IMR-90 (cell line): ENCODE results near the gene KDM6A. TPM values are rescaled to one million over a fixed set of nuclear protein-coding genes. Genes with fewer than 3 reads are reported as not detected.

Experiments
- ATAC-seq: fragments of 200-7000 bp; cut with Tn5 transposase; 2 replicates; pipeline ENCODE4 v1.9.1; 2020; ENCODE audit warnings: low read depth, mild to moderate bottlenecking, moderate library complexity
- BruUV-seq: library from RNA; stranded (reverse); fragments of 400-500 nt; replicated peaks from 2 replicates; lab custom pipeline; 2021; lab: Mats Ljungman, UMichigan
- CTCF ChIA-PET: fragments of 300-600 bp; formaldehyde crosslinking; extraction: SDS; loops from one replicate; lab custom pipeline; 2021; ENCODE audit warnings: antibody characterized with exemption; lab: Yijun Ruan, JAX
- POLR2A ChIA-PET: fragments of 300-600 bp; sonication (Branson Sonifier 250); formaldehyde crosslinking; loops from one replicate; lab custom pipeline; 2022; ENCODE audit warnings: antibody characterized with exemption; ENCODE audit not compliant: unreplicated experiment; lab: Charles Lee
- DNase-seq: peaks from one replicate; pipeline ENCODE4 v3.0.0; 2013
- H2AFZ ChIP-seq: replicated peaks from 2 replicates; pipeline ENCODE3; 2013; ENCODE audit warnings: low read length, mild to moderate bottlenecking; ENCODE audit not compliant: poor library complexity
- H2AK5ac ChIP-seq: 2 replicates; pipeline ENCODE4 v1.6.1; 2013; ENCODE audit warnings: low read depth, low read length, inconsistent platforms
- H2AK9ac ChIP-seq: replicated peaks from 2 replicates; pipeline ENCODE3; 2013; ENCODE audit warnings: mild to moderate bottlenecking, low read depth, low read length, moderate library complexity; ENCODE audit not compliant: poor library complexity
- H2BK120ac ChIP-seq: 2 replicates; pipeline ENCODE4 v1.6.1; 2013; ENCODE audit warnings: low read depth, low read length, inconsistent platforms
- H2BK15ac ChIP-seq: 3 replicates; pipeline ENCODE4 v1.6.1; 2013; ENCODE audit warnings: low read depth, low read length, inconsistent platforms
- H2BK20ac ChIP-seq: 2 replicates; pipeline ENCODE4 v1.6.1; 2013; ENCODE audit warnings: low read depth, mild to moderate bottlenecking, inconsistent platforms, low read length, moderate library complexity
- H2BK5ac ChIP-seq: 2 replicates; pipeline ENCODE4 v1.6.1; 2013; ENCODE audit warnings: mild to moderate bottlenecking, low read depth, low read length, inconsistent platforms; ENCODE audit not compliant: poor library complexity, severe bottlenecking
- H3K14ac ChIP-seq: replicated peaks from 2 replicates; pipeline ENCODE4 v1.6.1; 2013; ENCODE audit warnings: low read depth, low read length, inconsistent platforms
- H3K18ac ChIP-seq: 2 replicates; pipeline ENCODE4 v1.6.1; 2013; ENCODE audit warnings: low read depth, low read length, control low read depth
- H3K23ac ChIP-seq: 2 replicates; pipeline ENCODE4 v1.6.1; 2013; ENCODE audit warnings: low read depth, low read length, inconsistent platforms
- H3K27ac ChIP-seq: 2 replicates; pipeline ENCODE4 v1.5.1; 2013; ENCODE audit warnings: mild to moderate bottlenecking, control low read depth, low read length; ENCODE audit not compliant: insufficient read depth
- H3K27me3 ChIP-seq: 2 replicates; pipeline ENCODE4 v1.6.1; 2013; ENCODE audit warnings: low read length; ENCODE audit not compliant: control insufficient read depth, insufficient read depth
- H3K36me3 ChIP-seq: 2 replicates; pipeline ENCODE4 v1.6.1; 2013; ENCODE audit warnings: low read length, mixed read lengths; ENCODE audit not compliant: control insufficient read depth, insufficient read depth
- H3K4ac ChIP-seq: 2 replicates; pipeline ENCODE4 v1.6.1; 2013; ENCODE audit warnings: low read depth, low read length, inconsistent platforms
- H3K4me1 ChIP-seq: 2 replicates; pipeline ENCODE4 v1.6.1; 2013; ENCODE audit warnings: low read length, mixed read lengths; ENCODE audit not compliant: control insufficient read depth, insufficient read depth
- H3K4me2 ChIP-seq: 2 replicates; pipeline ENCODE4 v1.6.1; 2013; ENCODE audit warnings: low read depth, mild to moderate bottlenecking, control low read depth, low read length, moderate library complexity
- H3K4me3 ChIP-seq: 2 replicates; pipeline ENCODE4 v1.5.1; 2013; ENCODE audit warnings: low read depth, mild to moderate bottlenecking, control low read depth, low read length, moderate library complexity; ENCODE audit not compliant: insufficient read depth
- H3K56ac ChIP-seq: 2 replicates; pipeline ENCODE4 v1.6.1; 2013; ENCODE audit warnings: low read length, inconsistent platforms; ENCODE audit not compliant: insufficient read depth; ENCODE audit errors: extremely low read depth
- H3K79me1 ChIP-seq, 2 experiments: 2 replicates each; pipeline ENCODE4 v1.6.1; 2013; ENCODE audit warnings: low read length in 2 of 2, inconsistent platforms in 1 of 2, low read depth in 1 of 2
- H3K9ac ChIP-seq: 2 replicates; pipeline ENCODE4 v1.6.1; 2013; ENCODE audit warnings: low read depth, low read length, control low read depth
- H3K9me1 ChIP-seq: 2 replicates; pipeline ENCODE4 v1.6.1; 2013; ENCODE audit warnings: low read length, inconsistent platforms; ENCODE audit not compliant: insufficient read depth
- H3K9me3 ChIP-seq: 2 replicates; pipeline ENCODE4 v1.6.1; 2013; ENCODE audit warnings: low read length; ENCODE audit not compliant: control insufficient read depth, insufficient read depth
- H4K20me1 ChIP-seq: 2 replicates; pipeline ENCODE4 v1.6.1; 2013; ENCODE audit warnings: low read length, inconsistent platforms; ENCODE audit not compliant: insufficient read depth
- H4K5ac ChIP-seq: 2 replicates; pipeline ENCODE4 v1.6.1; 2013; ENCODE audit warnings: mild to moderate bottlenecking, low read depth, low read length, control low read depth
- H4K8ac ChIP-seq, 2 experiments: 2 replicates each; pipeline ENCODE4 v1.6.1; 2013; ENCODE audit warnings: low read depth in 2 of 2, low read length in 2 of 2, control low read depth in 1 of 2, inconsistent platforms in 1 of 2
- H4K91ac ChIP-seq: 2 replicates; pipeline ENCODE4 v1.6.1; 2013; ENCODE audit warnings: low read depth, low read length, inconsistent platforms; ENCODE audit not compliant: insufficient read depth
- BHLHE40 ChIP-seq: fragments of 150-350 bp; IDR thresholded peaks from 2 replicates; pipeline ENCODE4 v1.6.1; 2016; ENCODE audit warnings: mild to moderate bottlenecking, low read depth, low read length
- CEBPB ChIP-seq: IDR thresholded peaks from 2 replicates; pipeline ENCODE4 v1.6.1; 2012; ENCODE audit warnings: low read depth, low read length, improper control_type of control experiment
- CHD1 ChIP-seq: IDR thresholded peaks from 2 replicates; pipeline ENCODE4 v1.6.1; 2012; ENCODE audit warnings: low read depth, low read length, improper control_type of control experiment
- CTCF ChIP-seq: conservative IDR thresholded peaks from 2 replicates; pipeline ENCODE4 v1.5.1; 2012; ENCODE audit warnings: mild to moderate bottlenecking, low read depth, low read length, improper control_type of control experiment
- ELK1 ChIP-seq: fragments of 150-350 bp; IDR thresholded peaks from 2 replicates; pipeline ENCODE4 v1.6.1; 2016; ENCODE audit warnings: low read depth, mild to moderate bottlenecking, low read length, moderate library complexity, borderline replicate concordance
- MAFK ChIP-seq: IDR thresholded peaks from 2 replicates; pipeline ENCODE4 v1.6.1; 2012; ENCODE audit warnings: low read depth, low read length, improper control_type of control experiment
- MAZ ChIP-seq: IDR thresholded peaks from 2 replicates; pipeline ENCODE4 v1.6.1; 2012; ENCODE audit warnings: low read depth, mild to moderate bottlenecking, low read length, improper control_type of control experiment, moderate library complexity, borderline replicate concordance
- MXI1 ChIP-seq: IDR thresholded peaks from 2 replicates; pipeline ENCODE4 v1.6.1; 2012; ENCODE audit warnings: low read depth, mild to moderate bottlenecking, low read length, moderate library complexity, borderline replicate concordance
- POLR2A ChIP-seq: IDR thresholded peaks from 2 replicates; pipeline ENCODE4 v1.6.1; 2012; ENCODE audit warnings: mild to moderate bottlenecking, low read depth, low read length
- SMC3 ChIP-seq: fragments of 150-350 bp; IDR thresholded peaks from 2 replicates; pipeline ENCODE4 v1.6.1; 2016; ENCODE audit warnings: low read depth, mild to moderate bottlenecking, antibody characterized with exemption, low read length, moderate library complexity
- WGBS, 2 experiments: methylation state at CpG; one replicate each; pipeline versions ENCODE4 v1.1.5 to v1.1.7; 2013; ENCODE audit warnings: missing lambda C conversion rate in 2 of 2; ENCODE audit not compliant: insufficient read length in 1 of 2; ENCODE audit errors: extremely low coverage in 2 of 2; 5-methylcytosine and 5-hydroxymethylcytosine counted together
- dilution Hi-C: fragments of 300-500 bp; cut with HindIII; formaldehyde crosslinking; loops from one replicate; pipeline ENCODE4 v1.14.3; 2018; ENCODE audit warnings: low sequenced_read_pairs; ENCODE audit not compliant: unreplicated experiment
- in situ Hi-C: fragments of 300-500 bp; cut with MboI; formaldehyde crosslinking; loops from 3 replicates; pipeline ENCODE4 v1.14.3; 2019; ENCODE audit warnings: low sequenced_read_pairs, inconsistent platforms, mixed read lengths
- intact Hi-C: fragments of 100-400 bp; cut with micrococcal nuclease; formaldehyde crosslinking; loops from 2 replicates; pipeline ENCODE4 v1.10.0; 2022
- polyA plus RNA-seq, 3 experiments: library from polyadenylated mRNA; depleted of rRNA; stranded (reverse); fragments of >200 nt; gene quantifications; 2 replicates each; pipeline ENCODE4 v1.2.3, GENCODE V29; 2012; ENCODE audit warnings: low replicate concordance in 1 of 3
- total RNA-seq: library from RNA; depleted of rRNA; stranded (reverse); fragments of >200 nt; gene quantifications from 2 replicates; pipeline ENCODE4 v1.2.3, GENCODE V29; 2012

Gene KDM6A
- total and polyA plus RNA-seq, 2 of the 4 experiments (the other 2 are of a cell fraction) = 11.7 to 24.9 TPM

GRCh38 chrX:44913656-44914531 lies 40.9 kb downstream of the KDM6A start:
- Histone ChIP-seq H2AFZ (no peak overlapping the region), H3K27me3 (no peaks in the 10 kb centered on the region), H2BK5ac (peak overlapping the region; percentile 46), H3K56ac (no peak overlapping the region), H3K9ac (no peak overlapping the region), H2AK9ac (no peak overlapping the region), H2BK20ac (no peak overlapping the region; the same call in 1 of the 2 replicates), H2BK15ac (no peak overlapping the region; the same call in 2 of the 3 replicates), H4K8ac (no peak overlapping the region), H3K9me1 (no peaks in the 10 kb centered on the region), H4K20me1 (peaks cover 34% of the 10 kb centered on the region; the same call in 1 of the 2 replicates), H3K9me3 (no peaks in the 10 kb centered on the region), H3K4me2 (no peak overlapping the region), H3K36me3 (no peaks in the 10 kb centered on the region), H4K5ac (peak overlapping the region; percentile 36; the same call in 1 of the 2 replicates), H3K4me1 (peaks cover 5% of the 10 kb centered on the region), H3K14ac (0 out of 2 replicates have a peak overlapping the region, but pooled peaks have one; percentile 1), H2BK120ac (no peak overlapping the region), H3K23ac (no peak overlapping the region), H3K18ac (peak overlapping the region; percentile 18; the same call in 1 of the 2 replicates), H3K79me1 (peaks cover 10 to 37% of the 10 kb centered on the region in 2 experiments; a peak in 3 of 4 replicates), H3K4ac (no peak overlapping the region), H4K91ac (no peak overlapping the region), H3K4me3 (no peak overlapping the region), H3K27ac (no peak overlapping the region), H2AK5ac (no peak overlapping the region)
- ChIA-PET POLR2A (no interaction called here), CTCF (no interaction called here)
- DNase-seq = no peak
- intact Hi-C loops (no loop called here), dilution Hi-C loops (no loop called here), in situ Hi-C loops (no loop called here)
- TF ChIP-seq ELK1 = no peak
- no peak for TF ChIP-seq MAZ
- no peak for TF ChIP-seq POLR2A
- no peak for TF ChIP-seq CEBPB
- TF ChIP-seq BHLHE40 = no peak
- TF ChIP-seq MXI1 = no peak
- TF ChIP-seq SMC3 = no peak
- no peak for TF ChIP-seq CHD1
- TF ChIP-seq CTCF = no peak
- TF ChIP-seq MAFK = no peak
- no peak for ATAC-seq
- no TSS peak for BruUV-seq
- no CpG with 5 or more reads among the region's 9 CpGs for WGBS, 2 experiments
